NCI-H2196 (cell line): ENCODE measurements around the gene PTH2.
"Not testable (repeated sequence)": the region's sequence is repeated elsewhere in the genome, so short reads cannot be mapped to it uniquely, and the experiment has no call there.

Experiments
- DNase-seq: peaks from one replicate; lab custom pipeline; 2025; ENCODE audit not compliant: unreplicated experiment; lab: John Stamatoyannopoulos, UW

PTH2 gene

GRCh38 chr19:49390131-49390928, 32.9 kb downstream of the PTH2 start:
- DNase-seq: no peak

- DNase-seq: no peak
These were observed 33.8 kb downstream of the PTH2 start for GRCh38 chr19:49389406-49389805.

GRCh38 chr19:49387936-49388372, 35.3 kb downstream of the PTH2 start, which contains the start of gene KASH5:
Gene KASH5 (plus strand): TSS chr19:49388249. CDS start chr19:49390884, 2,635 bp downstream.
- no peak for DNase-seq

GRCh38 chr19:49383599-49383998, 39.6 kb downstream of the PTH2 start:
- DNase-seq: no peak

- no peak for DNase-seq
These were observed 40.6 kb downstream of the PTH2 start for GRCh38 chr19:49382639-49383038.

- no peak for DNase-seq
These were observed 42.9 kb downstream of the PTH2 start for GRCh38 chr19:49380391-49380790.

- DNase-seq: no peak
These were observed 44.7 kb downstream of the PTH2 start for GRCh38 chr19:49378512-49378911.

GRCh38 chr19:49374665-49375434, 48.4 kb downstream of the PTH2 start:
- DNase-seq: no peak

- not testable (repeated sequence) for DNase-seq
These were observed 50.1 kb downstream of the PTH2 start for GRCh38 chr19:49373174-49373573.
